ENCODE measurements around the gene UGT1A3.
"Not testable (repeated sequence)": the region's sequence is repeated elsewhere in the genome, so short reads cannot be mapped to it uniquely, and the experiment has no call there.

The UGT1A3 gene

DNA sequence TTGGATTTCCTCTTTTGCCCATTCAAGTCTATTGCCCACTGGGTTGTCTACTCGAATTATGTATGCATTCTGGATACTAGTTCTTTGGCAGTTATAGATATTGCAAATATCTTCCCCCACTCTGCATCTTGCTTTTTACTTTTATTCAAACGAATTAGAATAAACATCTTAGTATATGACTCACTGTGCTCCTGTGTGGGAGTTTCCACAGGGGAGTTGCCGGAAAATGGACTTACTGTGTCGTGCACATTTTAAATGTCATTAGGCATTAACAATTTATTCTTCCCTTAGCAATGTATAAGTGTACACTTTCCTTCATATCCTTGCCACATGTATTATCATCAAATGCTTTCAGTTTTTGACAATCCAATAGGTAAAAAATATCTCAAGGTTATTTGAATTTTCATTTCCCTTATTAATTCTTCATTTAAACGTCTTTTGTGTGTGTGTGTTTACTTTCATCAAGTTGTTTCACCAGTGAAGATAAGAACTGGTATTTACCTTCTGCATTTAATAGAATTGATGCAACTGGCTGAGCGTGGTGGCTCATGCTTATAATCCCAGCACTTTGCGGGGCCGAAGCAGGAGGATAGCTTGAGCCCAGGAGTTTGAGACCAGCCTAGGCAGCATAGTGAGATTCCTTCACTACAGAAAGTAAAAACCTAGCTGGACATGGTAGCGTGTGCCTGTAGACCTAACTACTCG, 20.8 kb upstream of the UGT1A3 start:
- no peak for DNase-seq (ENCODE audit: low read depth)

DNA sequence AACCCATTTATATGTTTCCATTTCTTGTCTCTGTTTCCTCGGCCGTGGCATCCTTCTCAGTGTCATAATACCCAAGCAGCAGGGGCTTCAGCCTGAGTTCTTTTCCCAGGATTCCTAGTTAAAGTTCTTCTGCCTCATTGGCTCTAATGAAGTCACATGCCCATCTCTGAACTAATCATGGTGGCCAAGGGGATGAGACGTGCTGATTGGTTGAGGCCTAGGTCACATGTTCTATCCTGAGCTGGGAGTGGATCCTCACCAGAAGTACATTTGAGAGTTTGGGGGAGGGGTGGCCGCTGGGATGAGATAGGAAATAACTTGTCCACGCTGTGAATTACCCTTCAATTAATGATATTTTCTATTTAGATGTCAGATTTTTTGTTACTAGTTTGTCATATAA, 19.9 kb upstream of the UGT1A3 start:
- DNase-seq (ENCODE audit: low read depth), result no peak

DNA sequence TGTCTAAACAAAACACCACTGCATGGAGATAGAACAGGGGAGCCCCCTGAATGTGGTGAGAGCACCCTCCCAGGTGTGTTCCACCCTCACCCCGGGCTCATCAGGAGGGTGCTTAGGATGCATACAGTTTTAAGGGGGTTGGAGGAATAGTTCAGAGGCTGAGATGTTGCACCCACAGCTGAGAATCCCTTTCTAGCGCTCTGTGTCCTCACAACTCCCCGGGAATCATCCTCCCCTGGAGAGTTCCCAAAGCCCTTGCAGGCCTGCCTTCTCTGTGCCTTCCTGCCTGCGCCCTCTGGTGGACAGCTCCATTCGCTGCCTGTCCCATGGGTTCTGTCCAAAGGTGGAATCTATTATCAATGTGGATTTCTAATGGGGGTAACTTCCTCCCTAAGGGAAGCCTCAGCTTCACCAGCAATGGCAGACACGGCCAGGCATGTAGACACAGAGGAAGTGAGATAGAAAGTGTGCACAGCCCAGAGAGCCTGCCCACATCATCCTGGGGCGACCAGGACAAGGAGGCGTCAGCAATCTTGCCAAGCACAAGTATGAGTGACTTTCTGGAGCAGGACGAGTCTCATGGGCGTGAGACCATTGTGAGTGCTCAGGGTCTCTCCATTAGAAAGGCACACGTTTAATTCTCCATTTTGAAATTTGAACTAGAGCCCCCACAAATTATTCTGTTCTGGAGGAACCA, 17.4 kb upstream of the UGT1A3 start:
- peak; percentile 24 for DNase-seq (ENCODE audit: low read depth)

DNA sequence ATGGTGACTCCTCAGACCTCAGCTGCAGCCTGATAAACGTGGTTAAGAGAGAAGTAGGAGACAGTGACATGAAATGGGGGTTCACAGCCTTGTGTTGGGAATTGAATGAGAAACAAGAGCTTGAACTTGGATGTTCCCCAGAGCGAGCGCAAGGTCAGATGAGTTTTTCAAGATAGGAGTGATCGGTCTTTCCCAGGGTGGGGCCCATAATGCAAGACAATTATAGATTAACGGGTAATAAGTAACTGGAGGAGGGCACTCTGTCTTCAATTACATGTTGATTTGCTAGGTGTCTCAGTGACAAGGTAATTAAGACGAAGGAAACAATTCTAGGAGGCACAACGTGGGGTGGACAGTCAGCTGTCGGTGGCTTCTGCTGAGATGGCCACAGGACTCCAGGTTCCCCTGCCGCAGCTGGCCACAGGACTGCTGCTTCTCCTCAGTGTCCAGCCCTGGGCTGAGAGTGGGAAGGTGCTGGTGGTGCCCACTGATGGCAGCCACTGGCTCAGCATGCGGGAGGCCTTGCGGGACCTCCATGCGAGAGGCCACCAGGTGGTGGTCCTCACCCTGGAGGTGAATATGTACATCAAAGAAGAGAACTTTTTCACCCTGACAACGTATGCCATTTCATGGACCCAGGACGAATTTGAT, 16.1 kb upstream of the UGT1A3 start, which contains the start of gene UGT1A5:
Gene UGT1A5 (plus strand): TSS at position 297 of the 651 bp plus-strand sequence. CDS start 85 bp downstream, at position 382.
- DNase-seq (ENCODE audit: low read depth), result no peak

DNA sequence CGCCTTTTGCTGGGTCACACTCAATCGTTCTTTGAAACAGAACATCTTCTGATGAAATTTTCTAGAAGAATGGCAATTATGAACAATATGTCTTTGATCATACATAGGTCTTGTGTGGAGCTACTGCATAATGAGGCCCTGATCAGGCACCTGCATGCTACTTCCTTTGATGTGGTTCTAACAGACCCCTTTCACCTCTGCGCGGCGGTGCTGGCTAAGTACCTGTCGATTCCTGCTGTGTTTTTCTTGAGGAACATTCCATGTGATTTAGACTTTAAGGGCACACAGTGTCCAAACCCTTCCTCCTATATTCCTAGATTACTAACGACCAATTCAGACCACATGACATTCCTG, 15.6 kb upstream of the UGT1A3 start:
- DNase-seq (ENCODE audit: low read depth), result no peak

DNA sequence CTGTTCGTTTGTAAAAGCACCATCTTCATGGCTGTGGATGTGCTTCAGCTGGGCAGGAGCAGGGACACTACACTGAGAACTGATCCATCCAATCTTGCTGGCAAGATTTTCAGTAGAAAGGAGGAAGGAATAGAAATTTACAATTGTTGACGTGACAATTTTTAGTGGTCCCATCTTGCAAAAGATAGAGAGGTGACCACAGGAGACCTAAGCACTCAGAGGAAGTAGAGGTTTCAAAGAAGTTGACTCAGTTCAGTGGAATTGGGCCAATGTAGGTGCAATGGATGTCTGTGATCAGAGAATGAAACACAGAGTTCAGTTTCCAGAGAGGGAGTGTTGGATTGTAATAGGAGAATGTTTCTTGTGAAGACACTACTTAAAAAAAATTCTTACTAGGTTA, 14.7 kb upstream of the UGT1A3 start:
- DNase-seq (ENCODE audit: low read depth), result no peak

DNA sequence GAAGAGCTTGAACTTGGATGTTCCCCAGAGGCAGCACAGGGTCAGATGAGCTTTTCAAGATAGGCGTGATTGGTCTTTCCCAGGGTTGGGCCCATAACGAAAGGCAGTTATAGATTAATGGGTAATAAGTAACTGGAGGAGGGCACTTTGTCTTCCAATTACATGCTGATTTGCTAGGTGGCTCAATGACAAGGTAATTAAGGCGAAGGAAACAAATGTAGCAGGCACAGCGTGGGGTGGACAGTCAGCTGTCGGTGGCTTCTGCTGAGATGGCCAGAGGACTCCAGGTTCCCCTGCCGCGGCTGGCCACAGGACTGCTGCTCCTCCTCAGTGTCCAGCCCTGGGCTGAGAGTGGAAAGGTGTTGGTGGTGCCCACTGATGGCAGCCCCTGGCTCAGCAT, 10.3 kb upstream of the UGT1A3 start, which contains the start of gene UGT1A4:
Gene UGT1A4 (plus strand): TSS at position 185 of the 400 bp plus-strand sequence. CDS start 85 bp downstream, at position 270.
- no peak for DNase-seq (ENCODE audit: low read depth)

DNA sequence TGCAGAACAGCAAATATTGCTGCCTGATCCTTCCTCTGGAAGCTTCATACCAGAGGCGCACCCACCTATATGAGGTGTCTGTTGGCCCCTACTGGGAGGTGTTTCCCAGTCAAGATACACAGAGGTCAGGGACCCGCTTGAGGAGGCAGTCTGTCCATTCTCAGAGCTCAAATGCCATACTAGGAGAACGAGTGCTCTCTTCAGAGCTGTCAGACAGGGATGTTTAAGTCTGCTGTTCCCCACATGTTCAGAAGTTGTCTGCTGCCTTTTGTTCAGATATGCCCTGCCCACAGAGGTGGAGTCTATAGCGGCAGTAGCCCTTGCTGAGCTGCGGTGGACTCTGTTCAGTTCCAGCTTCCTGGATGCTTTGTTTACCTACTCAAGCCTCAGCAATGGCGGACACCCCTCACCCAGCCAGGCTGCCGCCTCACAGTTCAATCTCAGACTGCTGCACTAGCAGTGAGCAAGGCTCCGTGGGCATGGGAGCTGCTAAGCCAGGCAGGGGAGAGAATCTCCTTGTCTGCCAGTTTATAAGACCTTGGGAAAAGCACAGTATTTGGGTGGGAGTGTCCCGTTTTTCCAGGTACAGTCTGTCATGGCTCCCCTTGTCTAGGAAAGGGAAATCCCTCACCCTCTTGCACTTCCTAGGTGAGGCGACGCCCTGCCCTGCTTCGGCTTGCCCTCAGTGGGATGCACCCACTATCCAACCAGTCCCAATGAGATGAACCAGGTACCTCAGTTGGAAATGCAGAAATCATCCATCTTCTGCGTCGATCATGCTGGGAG, 8.2 kb downstream of the UGT1A3 start:
- DNase-seq (ENCODE audit: low read depth), result not testable (repeated sequence)

DNA sequence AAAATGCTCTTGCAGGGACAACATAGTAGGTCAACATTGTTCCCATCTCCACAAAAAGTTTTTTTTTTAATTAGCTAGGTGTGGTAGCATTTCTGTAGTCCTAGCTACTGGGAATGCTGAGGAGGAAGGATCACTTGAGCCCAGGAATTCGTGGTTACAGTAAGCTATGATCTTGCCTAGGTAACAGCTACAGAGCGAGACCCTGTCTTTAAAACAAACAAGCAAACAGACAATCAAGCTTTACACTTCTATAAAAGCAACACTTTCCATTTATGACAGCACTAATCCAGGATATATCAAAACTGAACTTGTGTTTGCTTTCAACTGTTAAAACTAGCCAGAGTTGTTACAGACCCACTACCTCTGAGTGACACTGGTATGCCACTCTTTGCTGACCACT, 12.0 kb downstream of the UGT1A3 start:
- no peak for DNase-seq (ENCODE audit: low read depth)

DNA sequence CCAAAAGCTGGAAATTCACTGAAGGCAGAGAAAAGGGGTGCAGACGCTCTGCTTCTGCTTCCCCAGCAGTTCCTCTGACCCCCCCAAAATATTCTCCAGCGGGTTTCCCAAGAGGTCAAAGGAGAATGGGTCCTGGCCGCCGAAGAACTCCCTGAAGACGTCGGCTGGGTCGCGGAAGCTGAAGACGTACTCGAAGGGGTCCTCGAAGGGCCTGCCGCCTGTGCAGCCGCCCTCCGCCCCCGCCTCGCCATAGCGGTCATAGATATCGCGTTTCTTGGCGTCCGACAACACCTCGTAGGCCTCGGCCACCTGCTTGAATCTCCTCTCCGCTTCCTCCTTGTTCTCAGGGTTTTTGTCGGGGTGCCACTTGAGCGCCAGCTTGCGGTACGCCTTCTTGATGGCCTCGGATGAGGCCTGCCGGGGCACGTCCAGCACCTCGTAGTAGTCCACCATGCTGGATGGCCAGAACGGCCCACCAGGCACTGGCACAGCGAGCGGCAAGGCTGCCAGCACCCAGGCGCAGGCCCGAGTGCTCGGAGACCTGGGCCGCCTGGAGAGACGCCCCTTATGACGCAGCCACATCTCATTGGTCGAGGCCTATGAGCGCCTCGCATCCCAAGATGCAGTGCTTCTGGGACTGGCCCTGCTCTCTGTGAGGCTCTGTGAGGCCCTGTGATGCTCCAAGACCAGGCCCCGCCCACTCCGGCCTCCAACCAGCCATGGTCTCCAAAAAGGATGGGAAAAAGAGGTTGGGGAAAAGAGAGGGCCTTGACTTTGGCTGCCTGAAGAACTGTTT, 14.8 kb downstream of the UGT1A3 start:
- DNase-seq (ENCODE audit: low read depth), result no peak

DNA sequence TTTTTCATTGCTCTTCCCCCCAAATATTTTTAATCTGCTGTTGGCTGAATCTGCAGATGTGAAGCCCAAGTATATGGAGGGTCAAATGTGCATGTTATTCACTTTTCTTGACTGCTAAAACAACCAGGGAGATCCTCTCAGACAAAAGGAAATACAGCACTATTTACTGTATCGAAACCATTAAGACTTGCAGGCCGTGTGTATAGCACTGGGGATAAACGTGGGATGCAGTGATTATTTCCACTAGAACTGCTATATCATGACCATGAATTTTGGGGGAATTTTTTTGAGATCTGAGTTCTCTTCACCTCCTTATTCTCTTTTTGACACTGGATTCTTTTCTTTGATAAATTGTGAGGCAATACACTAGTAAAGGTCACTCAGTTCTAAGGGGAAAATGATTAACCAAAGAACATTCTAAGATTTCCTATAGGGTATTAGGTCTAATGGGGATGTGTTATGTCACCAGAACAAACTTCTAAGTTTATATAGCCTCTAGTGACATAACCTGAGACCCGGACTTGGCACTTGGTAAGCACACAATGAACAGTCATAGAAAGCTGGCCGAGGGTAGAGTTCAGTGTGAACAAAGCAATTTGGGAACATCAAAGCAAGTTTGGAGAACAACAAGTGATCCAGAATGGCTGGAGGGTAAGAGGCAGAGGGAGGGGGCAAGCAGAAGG, 16.4 kb downstream of the UGT1A3 start:
- no peak for DNase-seq (ENCODE audit: low read depth)

DNA sequence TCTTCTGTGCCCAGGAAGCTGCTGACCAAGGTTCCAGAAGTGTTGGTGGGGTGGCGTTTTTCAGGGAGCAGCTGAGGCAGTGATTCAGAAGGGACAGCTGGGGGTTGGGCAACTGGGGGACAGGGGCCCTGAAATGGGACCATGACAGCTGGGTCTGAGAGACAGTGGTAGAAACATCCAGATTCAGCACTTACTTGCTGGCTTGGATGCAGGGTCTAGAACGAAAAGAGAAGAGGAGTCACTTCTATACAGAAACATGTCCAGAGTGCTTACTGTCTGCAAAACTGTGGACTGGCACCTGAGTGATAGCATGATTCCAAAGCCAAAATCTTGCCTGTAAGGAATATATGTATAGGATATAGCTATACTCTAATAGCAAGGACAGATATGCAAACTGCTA, 17.0 kb downstream of the UGT1A3 start:
- not testable (repeated sequence) for DNase-seq (ENCODE audit: low read depth)

DNA sequence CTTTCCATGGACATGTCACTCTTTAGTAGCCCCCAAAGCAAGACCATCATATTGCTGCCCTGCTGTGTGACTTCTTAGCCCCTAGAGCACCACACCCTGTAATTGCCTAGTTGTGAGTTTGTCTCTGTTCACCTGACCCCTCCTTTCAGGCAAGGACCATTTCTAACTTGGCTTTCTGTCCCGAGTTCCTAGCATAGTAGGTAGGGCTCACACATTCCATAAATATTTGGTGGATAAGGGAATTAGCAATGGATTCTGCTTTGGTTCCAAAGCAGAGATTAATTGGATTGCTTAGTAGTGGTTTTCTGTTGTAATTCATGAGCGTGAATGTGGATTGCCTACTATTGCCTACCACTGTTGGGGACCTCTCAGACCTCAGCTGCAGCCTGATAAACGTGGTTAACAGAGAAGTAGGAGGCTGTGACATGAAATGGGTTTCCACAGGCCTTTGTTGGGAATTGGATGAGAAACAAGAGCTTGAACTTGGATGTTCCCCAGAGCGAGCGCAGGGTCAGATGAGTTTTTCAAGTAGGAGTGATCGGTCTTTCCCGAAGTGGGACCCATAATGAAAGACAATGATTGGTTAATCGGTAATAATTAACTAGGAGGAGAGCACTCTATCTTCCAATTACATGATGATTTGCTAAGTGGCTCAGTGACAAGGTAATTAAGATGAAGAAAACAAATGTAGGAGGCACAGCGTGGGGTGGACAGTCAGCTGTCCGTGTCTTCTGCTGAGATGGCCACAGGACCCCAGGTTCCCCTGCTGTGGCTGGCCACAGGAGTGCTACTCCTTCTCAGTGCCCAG, 17.8 kb downstream of the UGT1A3 start:
- DNase-seq (ENCODE audit: low read depth), result no peak

DNA sequence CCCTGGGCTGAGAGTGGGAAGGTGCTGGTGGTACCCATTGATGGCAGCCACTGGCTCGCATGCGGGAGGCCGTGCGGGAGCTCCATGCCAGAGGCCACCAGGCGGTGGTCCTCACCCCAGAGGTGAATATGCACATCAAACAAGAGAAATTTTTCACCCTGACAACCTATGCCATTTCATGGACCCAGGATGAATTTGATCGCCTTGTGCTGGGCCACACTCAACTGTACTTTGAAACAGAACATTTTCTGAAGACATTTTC, 18.4 kb downstream of the UGT1A3 start:
- DNase-seq (ENCODE audit: low read depth), result no peak

DNA sequence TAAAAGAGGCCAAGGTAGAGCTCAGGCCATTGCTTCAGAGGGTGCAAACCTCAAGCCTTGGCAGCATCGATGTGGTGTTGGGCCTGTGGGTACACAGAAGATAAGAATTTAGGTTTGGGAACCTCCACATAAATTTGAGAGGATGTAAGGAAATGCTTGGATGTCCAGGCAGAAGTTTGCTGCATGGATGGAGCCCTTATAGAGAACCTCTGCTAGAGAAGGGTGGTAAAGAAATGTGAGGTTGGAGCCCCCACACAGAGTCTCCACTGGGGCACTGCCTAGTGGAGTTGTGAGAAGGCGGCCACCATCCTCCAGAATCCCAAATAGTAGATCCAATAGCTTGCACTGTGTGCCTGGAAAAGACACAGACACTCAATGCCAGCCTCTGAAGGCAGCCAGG, 21.8 kb downstream of the UGT1A3 start:
- not testable (repeated sequence) for DNase-seq (ENCODE audit: low read depth)

DNA sequence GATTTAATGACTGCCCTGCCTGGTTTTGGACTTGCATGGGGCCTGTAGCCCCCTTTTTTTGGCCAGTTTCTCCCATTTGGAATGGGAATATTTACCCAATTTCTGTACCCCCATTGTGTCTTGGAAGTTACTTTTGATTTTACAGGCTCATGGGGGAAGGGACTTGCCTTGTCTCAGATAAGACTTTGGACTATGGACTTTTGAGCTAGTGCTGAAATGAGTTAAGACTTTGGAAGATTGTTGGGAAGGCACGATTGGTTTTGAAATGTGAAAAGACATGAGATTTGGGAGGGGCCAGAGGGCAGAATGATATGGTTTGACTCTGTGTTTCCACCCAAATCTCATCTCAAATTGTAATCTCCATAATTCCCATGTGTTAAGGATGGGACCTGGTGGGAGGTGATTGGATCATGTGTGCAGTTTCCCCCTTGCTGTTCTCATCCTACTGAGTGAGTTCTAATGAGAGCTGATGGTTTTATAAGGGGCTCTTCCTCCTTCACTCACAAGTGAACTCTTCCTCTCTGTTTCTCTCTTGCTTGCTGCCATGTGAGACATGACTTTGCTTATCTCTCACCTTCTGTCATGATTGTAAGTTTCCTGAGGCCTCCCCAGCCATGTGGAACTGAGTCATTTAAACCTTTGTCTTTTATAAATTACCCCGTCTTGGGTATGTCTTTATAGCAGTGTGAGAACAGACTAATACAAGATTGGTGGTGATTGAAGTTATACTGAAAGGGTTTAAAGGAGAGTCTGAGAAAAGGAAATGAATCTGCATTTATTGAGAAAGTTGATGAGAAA, 22.6 kb downstream of the UGT1A3 start:
- not testable (repeated sequence) for DNase-seq (ENCODE audit: low read depth)

DNA sequence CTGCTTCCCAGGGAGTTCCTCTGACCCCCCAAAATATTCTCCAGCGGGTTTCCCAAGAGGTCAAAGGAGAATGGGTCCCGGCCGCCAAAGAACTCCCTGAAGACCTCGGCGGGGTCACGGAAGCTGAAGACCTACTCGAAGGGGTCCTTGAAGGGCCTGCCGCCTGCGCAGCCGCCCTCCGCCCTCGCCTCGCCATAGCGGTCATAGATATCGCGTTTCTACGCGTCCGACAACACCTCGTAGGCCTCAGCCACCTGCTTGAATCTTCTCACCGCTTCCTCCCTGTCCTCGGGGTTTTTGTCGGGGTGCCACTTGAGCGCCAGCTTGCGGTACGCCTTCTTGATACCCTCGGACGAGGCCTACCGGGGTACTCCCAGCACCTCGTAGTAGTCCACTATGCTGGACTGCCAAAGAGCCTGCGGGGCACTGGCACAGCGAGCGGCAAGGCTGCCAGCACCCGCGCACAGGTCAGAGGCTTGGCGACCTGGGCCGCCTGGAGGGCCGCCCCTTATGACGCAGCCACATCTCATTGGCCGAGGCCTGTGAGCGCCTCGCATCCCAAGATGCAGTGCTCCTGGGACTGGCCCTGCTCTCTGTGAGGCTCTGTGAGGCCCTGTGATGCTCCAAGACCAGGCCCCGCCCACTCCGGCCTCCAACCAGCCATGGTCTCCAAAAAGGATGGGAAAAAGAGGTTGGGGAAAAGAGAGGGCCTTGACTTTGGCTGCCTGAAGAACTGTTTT, 26.2 kb downstream of the UGT1A3 start:
- DNase-seq (ENCODE audit: low read depth), result no peak

DNA sequence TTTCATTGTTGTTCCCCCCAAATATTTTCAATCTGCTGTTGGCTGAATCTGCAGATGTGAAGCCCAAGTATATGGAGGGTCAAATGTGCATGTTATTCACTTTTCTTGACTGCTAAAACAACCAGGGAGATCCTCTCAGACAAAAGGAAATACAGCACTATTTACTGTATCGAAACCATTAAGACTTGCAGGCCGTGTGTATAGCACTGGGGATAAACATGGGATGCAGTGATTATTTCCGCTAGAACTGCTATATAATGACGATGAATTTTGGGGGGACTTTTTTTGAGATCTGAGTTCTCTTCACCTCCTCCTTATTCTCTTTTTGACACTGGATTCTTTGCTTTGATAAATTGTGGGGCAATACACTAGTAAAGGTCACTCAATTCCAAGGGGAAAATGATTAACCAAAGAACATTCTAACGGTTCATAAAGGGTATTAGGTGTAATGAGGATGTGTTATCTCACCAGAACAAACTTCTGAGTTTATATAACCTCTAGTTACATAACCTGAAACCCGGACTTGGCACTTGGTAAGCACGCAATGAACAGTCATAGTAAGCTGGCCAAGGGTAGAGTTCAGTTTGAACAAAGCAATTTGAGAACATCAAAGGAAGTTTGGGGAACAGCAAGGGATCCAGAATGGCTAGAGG, 27.7 kb downstream of the UGT1A3 start:
- no peak for DNase-seq (ENCODE audit: low read depth)

Data from CMK (cell line).